ENCODE results near the gene RIPK4. TPM values are rescaled to one million over a fixed set of nuclear protein-coding genes. Genes with fewer than 3 reads are reported as not detected.

The RIPK4 gene
- total and polyA plus RNA-seq, 4 donors = 4.7 to 22.6 (median 8.5) TPM

DNA sequence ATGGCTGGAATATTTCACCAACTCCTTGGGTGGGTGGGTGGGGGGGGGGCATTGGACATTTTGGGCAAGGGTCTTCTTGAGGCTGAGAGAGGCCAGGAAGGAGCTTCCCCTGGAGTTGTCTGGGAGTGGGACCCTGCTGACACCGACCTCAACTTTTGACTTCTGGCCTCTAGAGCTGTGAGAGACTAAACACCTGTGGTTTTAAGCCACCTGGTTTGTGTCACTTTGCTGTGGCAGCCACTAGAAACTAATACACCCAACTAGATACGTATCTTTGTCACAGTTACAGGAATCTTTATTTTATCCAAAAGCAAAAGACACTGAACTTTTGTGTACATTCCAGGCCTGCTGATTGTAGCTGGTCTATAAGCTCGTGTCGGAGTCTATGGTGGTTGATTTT lies 9.9 kb upstream of the RIPK4 start:
- no peaks in the 10 kb centered on the region for H3K27me3 ChIP-seq (ENCODE audit: control insufficient read depth in 4 of 4, insufficient read depth in 4 of 4, low read length in 3 of 4)
- H3K9ac ChIP-seq (ENCODE audit: low read depth in 1 of 2, low read length in 2 of 2) = no peak overlapping the region
- no peak overlapping the region for H3K4me3 ChIP-seq (ENCODE audit: low read depth in 1 of 3, low read length in 3 of 3)
- H3K36me3 ChIP-seq (ENCODE audit: control insufficient read depth in 4 of 4, insufficient read depth in 3 of 4, low read depth in 1 of 4, low read length in 3 of 4) = no peaks in the 10 kb centered on the region
- no peak for DNase-seq (ENCODE audit: low spot score)
- peaks cover 0 to 7% (median 3%) of the 10 kb centered on the region in 4 donors for H3K4me1 ChIP-seq (ENCODE audit: control insufficient read depth in 4 of 4, insufficient read depth in 4 of 4, low read length in 3 of 4)
- H3K27ac ChIP-seq (ENCODE audit: low read depth in 1 of 2, low read length in 2 of 2) = no peak overlapping the region
- TF ChIP-seq HNF4A (conservative IDR thresholded peaks at IDR 0.05) (no peak), NR2F2 (IDR thresholded peaks at IDR 0.05) (no peak), YY1 (IDR thresholded peaks at IDR 0.05) (no peak), JUND (IDR thresholded peaks at IDR 0.05) (no peak), SP1 (IDR thresholded peaks at IDR 0.05) (no peak), RXRA (IDR thresholded peaks at IDR 0.05) (no peak), HNF4G (IDR thresholded peaks at IDR 0.05) (no peak), FOXA1 (IDR thresholded peaks at IDR 0.05) (no peak), GABPA (IDR thresholded peaks at IDR 0.05 in 1 of 2, conservative IDR thresholded peaks at IDR 0.05 in 1 of 2) (no peak), RAD21 (IDR thresholded peaks at IDR 0.05) (no peak), FOXA2 (IDR thresholded peaks at IDR 0.05) (no peak), EGR1 (IDR thresholded peaks at IDR 0.05; ENCODE audit: low read depth in 2 of 2) (no peak), TAF1 (conservative IDR thresholded peaks at IDR 0.05) (no peak)
- TF ChIP-seq, protein P1, sequence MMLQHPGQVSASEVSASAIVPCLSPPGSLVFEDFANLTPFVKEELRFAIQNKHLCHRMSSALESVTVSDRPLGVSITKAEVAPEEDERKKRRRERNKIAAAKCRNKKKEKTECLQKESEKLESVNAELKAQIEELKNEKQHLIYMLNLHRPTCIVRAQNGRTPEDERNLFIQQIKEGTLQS (IDR thresholded peaks at IDR 0.05) = no peak
- TF ChIP-seq, protein P2, sequence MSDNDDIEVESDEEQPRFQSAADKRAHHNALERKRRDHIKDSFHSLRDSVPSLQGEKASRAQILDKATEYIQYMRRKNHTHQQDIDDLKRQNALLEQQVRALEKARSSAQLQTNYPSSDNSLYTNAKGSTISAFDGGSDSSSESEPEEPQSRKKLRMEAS (IDR thresholded peaks at IDR 0.05) = no peak
- TF ChIP-seq, protein P3, sequence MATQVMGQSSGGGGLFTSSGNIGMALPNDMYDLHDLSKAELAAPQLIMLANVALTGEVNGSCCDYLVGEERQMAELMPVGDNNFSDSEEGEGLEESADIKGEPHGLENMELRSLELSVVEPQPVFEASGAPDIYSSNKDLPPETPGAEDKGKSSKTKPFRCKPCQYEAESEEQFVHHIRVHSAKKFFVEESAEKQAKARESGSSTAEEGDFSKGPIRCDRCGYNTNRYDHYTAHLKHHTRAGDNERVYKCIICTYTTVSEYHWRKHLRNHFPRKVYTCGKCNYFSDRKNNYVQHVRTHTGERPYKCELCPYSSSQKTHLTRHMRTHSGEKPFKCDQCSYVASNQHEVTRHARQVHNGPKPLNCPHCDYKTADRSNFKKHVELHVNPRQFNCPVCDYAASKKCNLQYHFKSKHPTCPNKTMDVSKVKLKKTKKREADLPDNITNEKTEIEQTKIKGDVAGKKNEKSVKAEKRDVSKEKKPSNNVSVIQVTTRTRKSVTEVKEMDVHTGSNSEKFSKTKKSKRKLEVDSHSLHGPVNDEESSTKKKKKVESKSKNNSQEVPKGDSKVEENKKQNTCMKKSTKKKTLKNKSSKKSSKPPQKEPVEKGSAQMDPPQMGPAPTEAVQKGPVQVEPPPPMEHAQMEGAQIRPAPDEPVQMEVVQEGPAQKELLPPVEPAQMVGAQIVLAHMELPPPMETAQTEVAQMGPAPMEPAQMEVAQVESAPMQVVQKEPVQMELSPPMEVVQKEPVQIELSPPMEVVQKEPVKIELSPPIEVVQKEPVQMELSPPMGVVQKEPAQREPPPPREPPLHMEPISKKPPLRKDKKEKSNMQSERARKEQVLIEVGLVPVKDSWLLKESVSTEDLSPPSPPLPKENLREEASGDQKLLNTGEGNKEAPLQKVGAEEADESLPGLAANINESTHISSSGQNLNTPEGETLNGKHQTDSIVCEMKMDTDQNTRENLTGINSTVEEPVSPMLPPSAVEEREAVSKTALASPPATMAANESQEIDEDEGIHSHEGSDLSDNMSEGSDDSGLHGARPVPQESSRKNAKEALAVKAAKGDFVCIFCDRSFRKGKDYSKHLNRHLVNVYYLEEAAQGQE (IDR thresholded peaks at IDR 0.05) = no peak
- TF ChIP-seq, protein P4, sequence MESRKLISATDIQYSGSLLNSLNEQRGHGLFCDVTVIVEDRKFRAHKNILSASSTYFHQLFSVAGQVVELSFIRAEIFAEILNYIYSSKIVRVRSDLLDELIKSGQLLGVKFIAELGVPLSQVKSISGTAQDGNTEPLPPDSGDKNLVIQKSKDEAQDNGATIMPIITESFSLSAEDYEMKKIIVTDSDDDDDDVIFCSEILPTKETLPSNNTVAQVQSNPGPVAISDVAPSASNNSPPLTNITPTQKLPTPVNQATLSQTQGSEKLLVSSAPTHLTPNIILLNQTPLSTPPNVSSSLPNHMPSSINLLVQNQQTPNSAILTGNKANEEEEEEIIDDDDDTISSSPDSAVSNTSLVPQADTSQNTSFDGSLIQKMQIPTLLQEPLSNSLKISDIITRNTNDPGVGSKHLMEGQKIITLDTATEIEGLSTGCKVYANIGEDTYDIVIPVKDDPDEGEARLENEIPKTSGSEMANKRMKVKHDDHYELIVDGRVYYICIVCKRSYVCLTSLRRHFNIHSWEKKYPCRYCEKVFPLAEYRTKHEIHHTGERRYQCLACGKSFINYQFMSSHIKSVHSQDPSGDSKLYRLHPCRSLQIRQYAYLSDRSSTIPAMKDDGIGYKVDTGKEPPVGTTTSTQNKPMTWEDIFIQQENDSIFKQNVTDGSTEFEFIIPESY (IDR thresholded peaks at IDR 0.05) = no peak
- TF ChIP-seq, protein P5, sequence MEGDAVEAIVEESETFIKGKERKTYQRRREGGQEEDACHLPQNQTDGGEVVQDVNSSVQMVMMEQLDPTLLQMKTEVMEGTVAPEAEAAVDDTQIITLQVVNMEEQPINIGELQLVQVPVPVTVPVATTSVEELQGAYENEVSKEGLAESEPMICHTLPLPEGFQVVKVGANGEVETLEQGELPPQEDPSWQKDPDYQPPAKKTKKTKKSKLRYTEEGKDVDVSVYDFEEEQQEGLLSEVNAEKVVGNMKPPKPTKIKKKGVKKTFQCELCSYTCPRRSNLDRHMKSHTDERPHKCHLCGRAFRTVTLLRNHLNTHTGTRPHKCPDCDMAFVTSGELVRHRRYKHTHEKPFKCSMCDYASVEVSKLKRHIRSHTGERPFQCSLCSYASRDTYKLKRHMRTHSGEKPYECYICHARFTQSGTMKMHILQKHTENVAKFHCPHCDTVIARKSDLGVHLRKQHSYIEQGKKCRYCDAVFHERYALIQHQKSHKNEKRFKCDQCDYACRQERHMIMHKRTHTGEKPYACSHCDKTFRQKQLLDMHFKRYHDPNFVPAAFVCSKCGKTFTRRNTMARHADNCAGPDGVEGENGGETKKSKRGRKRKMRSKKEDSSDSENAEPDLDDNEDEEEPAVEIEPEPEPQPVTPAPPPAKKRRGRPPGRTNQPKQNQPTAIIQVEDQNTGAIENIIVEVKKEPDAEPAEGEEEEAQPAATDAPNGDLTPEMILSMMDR (IDR thresholded peaks at IDR 0.05; ENCODE audit: low read depth, low read length, missing input control) = no peak
- no peaks in the 10 kb centered on the region for H3K9me3 ChIP-seq (ENCODE audit: control insufficient read depth in 4 of 4, low read length in 3 of 4)
- 91% methylated on average over 4 of the region's 4 CpGs for WGBS
